ENCODE measurements around the gene CACNA1D. TPM values are rescaled to one million over a fixed set of nuclear protein-coding genes. Genes with fewer than 3 reads are reported as not detected.

Gene CACNA1D
- total and polyA plus RNA-seq, 8 donors, result 0.31 to 36.5 (median 12.5) TPM

GRCh38 chr3:53643757-53644156, 149.3 kb downstream of the CACNA1D start:
- intact Hi-C loops (cut with DNase I; ENCODE audit: low total_unique reads), result no loop called here
- TF ChIP-seq POLR2AphosphoS5 (IDR thresholded peaks at IDR 0.05) (no peak), EP300 (IDR thresholded peaks at IDR 0.05) (no peak), CTCF (IDR thresholded peaks at IDR 0.05) (no peak)
- 73 to 87% (median 83%) methylated on average over 4 of the region's 4 CpGs for WGBS, 5 donors

GRCh38 chr3:53645754-53646153, 151.3 kb downstream of the CACNA1D start:
- H3K27me3 ChIP-seq, result no peaks in the 10 kb centered on the region
- TF ChIP-seq CTCF (IDR thresholded peaks at IDR 0.05) (no peak), EP300 (IDR thresholded peaks at IDR 0.05) (no peak), POLR2A (IDR thresholded peaks at IDR 0.05) (no peak), POLR2AphosphoS5 (IDR thresholded peaks at IDR 0.05) (no peak)
- H3K4me1 ChIP-seq, result no peaks in the 10 kb centered on the region
- no peaks in the 10 kb centered on the region for H3K9me3 ChIP-seq
- H3K36me3 ChIP-seq, result no peaks in the 10 kb centered on the region
- 71 to 95% (median 88%) methylated on average over 3 of the region's 3 CpGs for WGBS, 5 donors
- no peak overlapping the region for H3K4me3 ChIP-seq
- intact Hi-C loops (cut with DNase I; ENCODE audit: low total_unique reads), result no loop called here
- DNase-seq, result no peak
- no peak overlapping the region for H3K27ac ChIP-seq

More at GRCh38 chr3:53643757-53644156, 149.3 kb downstream of the CACNA1D start:
- Histone ChIP-seq H3K27me3 (no peaks in the 10 kb centered on the region), H3K9me3 (no peaks in the 10 kb centered on the region), H3K4me1 (peaks cover 0 to 2% (median 0%) of the 10 kb centered on the region in 4 donors), H3K4me3 (no peak overlapping the region), H3K27ac (no peak overlapping the region), H3K36me3 (no peaks in the 10 kb centered on the region)
- no peak for DNase-seq

GRCh38 chr3:53646723-53647122, 152.3 kb downstream of the CACNA1D start:
- Histone ChIP-seq H3K36me3 (no peaks in the 10 kb centered on the region), H3K4me3 (no peak overlapping the region), H3K4me1 (no peaks in the 10 kb centered on the region), H3K27me3 (no peaks in the 10 kb centered on the region), H3K27ac (no peak overlapping the region), H3K9me3 (no peaks in the 10 kb centered on the region)
- WGBS, 5 donors, result 74 to 93% (median 83%) methylated on average over 3 of the region's 3 CpGs
- DNase-seq, result no peak
- no peak for TF ChIP-seq POLR2AphosphoS5 (IDR thresholded peaks at IDR 0.05)
- intact Hi-C loops (cut with DNase I; ENCODE audit: low total_unique reads), result no loop called here

- no peak for TF ChIP-seq POLR2AphosphoS5 (IDR thresholded peaks at IDR 0.05)
- no peak for TF ChIP-seq CTCF (IDR thresholded peaks at IDR 0.05)
- TF ChIP-seq POLR2A (IDR thresholded peaks at IDR 0.05), result no peak
- no peak for TF ChIP-seq EP300 (IDR thresholded peaks at IDR 0.05)
- WGBS, 5 donors, result 68 to 86% (median 79%) methylated on average over 4 of the region's 4 CpGs
These were observed 155.4 kb downstream of the CACNA1D start for GRCh38 chr3:53649816-53650215.

GRCh38 chr3:53650424-53650823, 156.0 kb downstream of the CACNA1D start:
- Histone ChIP-seq H3K4me3 (no peak overlapping the region), H3K36me3 (no peaks in the 10 kb centered on the region), H3K9me3 (peaks cover 0 to 17% (median 5%) of the 10 kb centered on the region in 4 donors), H3K27me3 (no peaks in the 10 kb centered on the region), H3K27ac (no peak overlapping the region), H3K4me1 (no peaks in the 10 kb centered on the region)
- WGBS, 5 donors, result 63 to 78% (median 75%) methylated on average over 5 of the region's 5 CpGs
- DNase-seq, result no peak
- no peak for TF ChIP-seq CTCF (IDR thresholded peaks at IDR 0.05)
- no peak for TF ChIP-seq POLR2A (IDR thresholded peaks at IDR 0.05)
- intact Hi-C loops (cut with DNase I; ENCODE audit: low total_unique reads), result no loop called here

More at GRCh38 chr3:53649816-53650215, 155.4 kb downstream of the CACNA1D start:
- no peak overlapping the region for H3K27ac ChIP-seq
- no peaks in the 10 kb centered on the region for H3K4me1 ChIP-seq
- H3K4me3 ChIP-seq, result no peak overlapping the region
- intact Hi-C loops (cut with DNase I; ENCODE audit: low total_unique reads), result no loop called here
- peaks cover 0 to 17% (median 5%) of the 10 kb centered on the region in 4 donors for H3K9me3 ChIP-seq
- no peak for DNase-seq
- no peaks in the 10 kb centered on the region for H3K27me3 ChIP-seq
- no peaks in the 10 kb centered on the region for H3K36me3 ChIP-seq
